Uterus (tissue), 4 donors: ENCODE results near the gene BBLN. TPM values are rescaled to one million over a fixed set of nuclear protein-coding genes. Genes with fewer than 3 reads are reported as not detected.

ENCODE experiments used
- DNase-seq, 2 donors: peaks; one replicate each; pipeline ENCODE4 v3.0.0-alpha.2; 2019 to 2020
- H3K27ac ChIP-seq, 2 donors: fragments of 200-600 bp; sonication (generic); 1 replicate in 1 of 2; 2 replicates in 1 of 2; pipeline ENCODE4 v1.5.1; 2016 to 2018
- H3K27me3 ChIP-seq, 2 donors: fragments of 200-600 bp; sonication (generic); one replicate each; pipeline ENCODE4 v1.5.1; 2018 to 2019; ENCODE audit warnings: control low read depth in 1 of 2
- H3K36me3 ChIP-seq, 2 donors: fragments of 200-600 bp; sonication (generic); one replicate each; pipeline ENCODE4 v1.5.1; 2019; ENCODE audit warnings: control low read depth in 1 of 2
- H3K4me1 ChIP-seq, 2 donors: fragments of 200-600 bp; sonication (generic); one replicate each; pipeline ENCODE4 v1.5.1; 2018 to 2019; ENCODE audit warnings: control low read depth in 1 of 2
- H3K4me3 ChIP-seq, 2 donors: fragments of 200-600 bp; sonication (generic); 1 replicate in 1 of 2; 2 replicates in 1 of 2; pipeline ENCODE4 v1.5.1; 2018 to 2019; ENCODE audit warnings: mild to moderate bottlenecking in 1 of 2
- H3K9me3 ChIP-seq, 2 donors: fragments of 200-600 bp; sonication (generic); one replicate each; pipeline ENCODE4 v1.5.1; 2019; ENCODE audit warnings: control low read depth in 1 of 2
- POLR2A ChIP-seq, 2 donors: fragments of 450-650 bp; IDR thresholded peaks; one replicate each; pipeline ENCODE4 v1.6.1; 2016; ENCODE audit warnings: antibody characterized with exemption in 2 of 2, mild to moderate bottlenecking in 1 of 2, moderate library complexity in 1 of 2
- intact Hi-C: fragments of 100-400 bp; cut with DNase I; formaldehyde crosslinking; loops from one replicate; pipeline ENCODE4 v1.15.1; 2023; ENCODE audit warnings: low total_unique reads
- total RNA-seq, 4 donors: library from RNA; depleted of rRNA in 3 of 4; stranded (reverse); fragments of >200 nt in 3 of 4; gene quantifications; one replicate each; pipeline versions ENCODE4 v1.1.0 to v1.2.4, GENCODE V29; 2014 to 2023
- TF ChIP-seq, protein P1 (sequence below), 4 experiments: fragments of 200-600 bp in 2 of 4; fragments of 450-650 bp in 2 of 4; sonication (generic) in 2 of 4; IDR thresholded peaks; one replicate each; pipeline ENCODE4 v1.5.1; 2016 to 2019; ENCODE audit warnings: antibody characterized with exemption in 4 of 4, mild to moderate bottlenecking in 2 of 4, moderate library complexity in 1 of 4
- donor health status: DM: yes; HTN: yes; CAD: no.

BBLN gene
- total RNA-seq, 4 donors from 2014 or later: 31.3 to 198 (median 96.0) TPM

DNA sequence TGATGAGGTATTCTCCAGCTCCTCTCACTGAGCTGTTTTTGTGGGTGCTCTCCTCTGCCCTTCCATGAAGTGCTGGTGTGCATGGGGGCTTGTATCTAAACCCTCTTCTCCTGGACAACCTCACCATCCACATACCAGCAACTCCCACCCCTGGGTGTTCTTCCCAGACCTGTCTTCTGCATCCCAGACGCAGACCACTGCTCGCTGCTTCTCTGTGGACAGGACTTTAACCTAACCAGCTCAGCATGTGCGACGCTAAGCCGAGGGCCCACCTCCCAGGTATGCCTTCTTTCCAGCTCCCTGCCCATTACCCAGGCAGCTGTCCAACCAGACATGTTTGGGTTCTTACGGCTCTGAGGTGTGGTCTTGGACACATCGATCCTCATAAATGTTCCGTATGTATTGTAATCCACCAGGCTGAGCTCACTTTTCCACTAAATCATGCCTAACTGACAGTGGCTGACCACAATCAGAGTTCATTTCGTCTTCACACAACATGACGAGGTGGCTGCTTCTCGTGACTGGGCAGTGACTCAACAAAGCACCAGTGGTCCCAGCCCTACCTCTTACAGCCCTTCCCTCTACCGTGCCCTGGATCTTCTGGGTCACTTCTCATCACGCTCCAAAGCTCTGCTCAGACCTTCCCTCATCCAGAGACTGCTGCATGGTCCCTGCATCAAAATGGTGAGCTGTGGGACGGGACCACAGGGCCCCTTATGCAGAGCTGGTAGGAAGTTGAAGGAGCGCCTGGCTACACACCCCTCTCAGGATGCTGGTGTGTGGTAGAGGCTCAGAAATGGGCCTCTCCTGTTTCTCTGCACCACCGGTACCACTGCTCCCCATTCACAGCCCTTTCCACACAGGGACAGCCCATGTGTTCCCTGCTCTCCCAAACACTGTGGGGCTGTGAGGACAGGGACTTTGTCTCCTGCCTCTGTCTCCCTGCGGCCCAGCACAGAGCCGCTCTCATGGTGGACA is 23.0 kb upstream of the BBLN start:
- Histone ChIP-seq H3K4me3 (no peak overlapping the region), H3K4me1 (no peaks in the 10 kb centered on the region), H3K27me3 (no peaks in the 10 kb centered on the region), H3K27ac (no peak overlapping the region), H3K36me3 (no peaks in the 10 kb centered on the region), H3K9me3 (no peaks in the 10 kb centered on the region)
- DNase-seq: no peak
- intact Hi-C loops: no loop called here
- no peak for TF ChIP-seq POLR2A (IDR thresholded peaks at IDR 0.05)
- TF ChIP-seq, protein P1, sequence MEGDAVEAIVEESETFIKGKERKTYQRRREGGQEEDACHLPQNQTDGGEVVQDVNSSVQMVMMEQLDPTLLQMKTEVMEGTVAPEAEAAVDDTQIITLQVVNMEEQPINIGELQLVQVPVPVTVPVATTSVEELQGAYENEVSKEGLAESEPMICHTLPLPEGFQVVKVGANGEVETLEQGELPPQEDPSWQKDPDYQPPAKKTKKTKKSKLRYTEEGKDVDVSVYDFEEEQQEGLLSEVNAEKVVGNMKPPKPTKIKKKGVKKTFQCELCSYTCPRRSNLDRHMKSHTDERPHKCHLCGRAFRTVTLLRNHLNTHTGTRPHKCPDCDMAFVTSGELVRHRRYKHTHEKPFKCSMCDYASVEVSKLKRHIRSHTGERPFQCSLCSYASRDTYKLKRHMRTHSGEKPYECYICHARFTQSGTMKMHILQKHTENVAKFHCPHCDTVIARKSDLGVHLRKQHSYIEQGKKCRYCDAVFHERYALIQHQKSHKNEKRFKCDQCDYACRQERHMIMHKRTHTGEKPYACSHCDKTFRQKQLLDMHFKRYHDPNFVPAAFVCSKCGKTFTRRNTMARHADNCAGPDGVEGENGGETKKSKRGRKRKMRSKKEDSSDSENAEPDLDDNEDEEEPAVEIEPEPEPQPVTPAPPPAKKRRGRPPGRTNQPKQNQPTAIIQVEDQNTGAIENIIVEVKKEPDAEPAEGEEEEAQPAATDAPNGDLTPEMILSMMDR (IDR thresholded peaks at IDR 0.05): no peak

DNA sequence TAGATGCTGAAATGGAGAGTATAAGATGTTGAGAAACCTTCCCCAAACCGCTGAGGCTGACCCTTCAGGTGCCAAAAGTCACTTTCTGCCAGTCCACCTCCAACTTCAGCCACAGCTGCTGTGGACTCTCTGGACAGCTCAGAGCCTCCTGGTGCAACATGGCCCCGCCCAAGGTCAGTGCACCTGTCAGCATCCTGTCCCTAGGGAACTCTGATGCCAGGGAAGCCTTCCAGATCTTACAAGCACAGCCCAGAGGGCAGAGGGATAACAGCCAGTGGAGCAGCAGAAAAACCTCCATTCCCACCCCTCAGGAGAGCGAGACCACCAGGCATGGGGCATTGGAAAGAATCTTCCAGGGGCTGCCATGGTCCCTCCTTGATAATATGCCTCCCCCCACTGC is 22.1 kb upstream of the BBLN start:
- TF ChIP-seq, protein P1 (IDR thresholded peaks at IDR 0.05): no peak
- no peak for TF ChIP-seq POLR2A (IDR thresholded peaks at IDR 0.05)
- Histone ChIP-seq H3K27ac (no peak overlapping the region), H3K4me3 (no peak overlapping the region), H3K27me3 (no peaks in the 10 kb centered on the region), H3K36me3 (no peaks in the 10 kb centered on the region), H3K4me1 (no peaks in the 10 kb centered on the region), H3K9me3 (no peaks in the 10 kb centered on the region)
- intact Hi-C loops: no loop called here
- no peak for DNase-seq

DNA sequence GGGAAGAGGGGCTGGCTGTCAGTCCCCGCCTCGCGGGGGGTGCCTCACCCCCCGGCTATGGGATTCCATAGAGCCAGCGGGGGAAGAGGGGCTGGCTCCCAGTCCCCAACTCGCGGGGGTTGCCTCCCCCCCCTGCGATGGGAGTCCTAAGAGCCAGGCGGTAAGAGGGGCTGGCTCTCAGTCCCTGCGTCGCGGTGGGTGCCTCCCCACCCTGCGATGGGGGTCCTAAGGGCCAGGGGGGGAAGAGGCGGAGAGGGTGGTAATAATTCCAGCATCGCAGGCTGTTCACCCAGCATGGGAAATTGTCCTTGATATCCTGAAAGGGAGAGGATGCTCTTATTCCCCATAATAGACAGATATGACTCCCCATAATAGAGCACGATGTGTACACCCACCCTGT is 20.4 kb upstream of the BBLN start:
- intact Hi-C loops: no loop called here
- no peak overlapping the region for H3K4me3 ChIP-seq
- TF ChIP-seq, protein P1 (IDR thresholded peaks at IDR 0.05): no peak
- no peak for TF ChIP-seq POLR2A (IDR thresholded peaks at IDR 0.05)
- no peaks in the 10 kb centered on the region for H3K36me3 ChIP-seq
- no peaks in the 10 kb centered on the region for H3K4me1 ChIP-seq
- DNase-seq: no peak
- no peaks in the 10 kb centered on the region for H3K9me3 ChIP-seq
- no peak overlapping the region for H3K27ac ChIP-seq
- no peaks in the 10 kb centered on the region for H3K27me3 ChIP-seq

DNA sequence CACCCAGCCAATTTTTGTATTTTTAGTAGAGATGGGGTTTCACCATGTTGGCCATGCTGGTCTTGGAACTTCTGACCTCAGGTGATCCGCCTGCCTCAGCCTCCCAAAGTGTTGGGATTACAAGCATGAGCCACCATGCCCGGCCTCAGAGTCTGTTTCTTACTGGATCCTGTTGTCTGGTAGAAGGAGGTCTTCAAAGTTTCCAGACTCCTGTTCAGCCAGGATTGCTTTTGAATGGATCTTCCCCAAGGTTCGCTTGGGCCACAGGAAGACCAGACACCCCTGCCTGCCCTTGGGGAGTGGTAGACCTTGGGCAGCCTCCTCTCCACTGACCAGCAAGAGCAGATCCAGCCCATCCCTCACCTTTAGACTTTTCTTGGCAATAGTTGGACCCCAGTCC is 18.5 kb upstream of the BBLN start:
- H3K27me3 ChIP-seq: no peaks in the 10 kb centered on the region
- no peak overlapping the region for H3K4me3 ChIP-seq
- DNase-seq: no peak
- intact Hi-C loops: no loop called here
- no peak for TF ChIP-seq POLR2A (IDR thresholded peaks at IDR 0.05)
- TF ChIP-seq, protein P1 (IDR thresholded peaks at IDR 0.05): no peak
- no peak overlapping the region for H3K27ac ChIP-seq
- no peaks in the 10 kb centered on the region for H3K4me1 ChIP-seq
- H3K9me3 ChIP-seq: no peaks in the 10 kb centered on the region
- H3K36me3 ChIP-seq: no peaks in the 10 kb centered on the region

DNA sequence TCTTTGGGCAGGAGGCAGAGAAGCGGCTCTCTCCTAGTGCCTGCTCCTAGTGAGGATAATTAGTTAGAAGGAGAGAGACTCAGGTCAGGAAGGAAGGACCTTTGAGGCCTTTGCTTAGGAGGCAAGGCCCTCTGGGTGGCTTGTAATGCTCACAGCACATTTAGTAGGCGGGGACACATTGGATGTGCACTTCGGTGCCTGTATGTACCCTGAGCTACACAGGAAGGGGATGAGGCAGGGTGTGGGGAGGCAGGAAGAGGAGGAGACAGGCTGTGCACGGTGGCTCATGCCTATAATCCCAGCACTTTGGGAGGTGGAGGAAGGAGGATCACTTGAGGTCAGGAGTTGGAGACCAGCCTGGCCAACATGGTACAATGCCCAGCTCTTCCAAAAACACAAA is 18.0 kb upstream of the BBLN start:
- TF ChIP-seq POLR2A (IDR thresholded peaks at IDR 0.05): no peak
- TF ChIP-seq, protein P1 (IDR thresholded peaks at IDR 0.05): no peak
- Histone ChIP-seq H3K4me3 (no peak overlapping the region), H3K4me1 (no peaks in the 10 kb centered on the region), H3K27ac (no peak overlapping the region), H3K36me3 (no peaks in the 10 kb centered on the region), H3K27me3 (no peaks in the 10 kb centered on the region), H3K9me3 (no peaks in the 10 kb centered on the region)
- DNase-seq: no peak
- intact Hi-C loops: no loop called here
